GM19395 (cell line): ENCODE measurements around the gene HOXB1.
A peak's percentile ranks its signal among the peaks of the same experiment; 100 is the strongest.
"Not testable (repeated sequence)": the region's sequence is repeated elsewhere in the genome, so short reads cannot be mapped to it uniquely, and the experiment has no call there.

Experiments used
- ATAC-seq: cut with Tn5 transposase; IDR thresholded peaks from one replicate; pipeline ENCODE4 v1.9.1; 2021; ENCODE audit warnings: mild to moderate bottlenecking, moderate library complexity; ENCODE audit not compliant: unreplicated experiment

The HOXB1 gene

DNA sequence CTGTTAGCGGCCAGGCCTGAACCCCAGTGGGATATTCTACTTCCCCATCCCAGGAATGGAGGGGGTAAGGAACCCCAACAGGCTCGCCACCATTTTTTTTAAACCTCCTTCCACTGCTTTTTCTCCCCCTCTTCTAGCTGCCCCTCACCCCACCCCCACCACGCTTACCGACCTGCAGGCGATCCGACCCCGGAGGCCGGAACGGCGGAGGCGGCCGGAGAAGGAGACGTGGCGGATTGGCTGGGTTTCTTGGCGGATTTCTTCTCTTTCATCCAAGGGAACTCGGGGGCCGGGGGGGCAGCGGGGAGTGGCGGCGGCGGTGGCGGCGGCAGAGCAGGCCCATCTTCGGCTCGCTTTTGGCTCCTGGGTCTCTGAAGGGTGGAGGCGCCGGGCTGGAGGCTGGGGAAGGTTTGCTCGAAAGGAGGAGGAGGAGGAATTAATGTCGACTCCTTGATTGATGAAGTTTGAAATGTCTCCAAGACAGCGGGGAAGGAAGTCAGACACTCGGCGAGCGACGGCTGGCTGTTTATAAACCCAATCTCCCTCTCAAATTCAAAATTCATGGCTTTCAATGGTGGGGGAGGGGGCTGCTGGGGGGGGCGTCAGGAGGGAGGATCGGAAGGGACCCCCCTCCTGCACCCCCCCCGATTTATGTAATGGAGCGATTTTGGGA lies 13.7 kb upstream of the HOXB1 start:
- ATAC-seq, result no peak

DNA sequence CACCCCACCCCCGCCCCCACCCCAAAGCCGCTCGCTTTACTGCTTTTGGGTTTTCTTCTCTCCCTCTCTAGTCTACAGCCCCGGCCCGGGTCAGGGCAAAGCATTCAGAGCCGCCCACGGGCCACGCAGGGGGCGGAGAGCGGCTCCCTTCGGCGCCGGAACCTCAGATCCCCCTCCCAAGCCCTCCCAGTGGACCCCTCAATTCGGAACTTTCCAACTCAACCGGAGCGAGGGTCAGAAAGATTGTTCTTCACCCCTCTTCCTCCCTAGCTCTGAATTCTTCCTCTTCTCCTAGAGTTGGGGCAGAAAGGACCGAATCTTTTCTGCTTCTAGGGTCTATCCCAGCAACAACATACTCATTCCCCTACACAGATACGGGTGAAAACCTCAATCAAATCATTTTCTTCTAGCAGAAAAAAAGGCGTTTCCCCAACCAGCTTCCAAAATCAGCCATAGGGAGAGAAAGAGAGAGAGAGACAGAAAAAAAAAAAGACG lies 13.1 kb upstream of the HOXB1 start:
- ATAC-seq, result no peak

DNA sequence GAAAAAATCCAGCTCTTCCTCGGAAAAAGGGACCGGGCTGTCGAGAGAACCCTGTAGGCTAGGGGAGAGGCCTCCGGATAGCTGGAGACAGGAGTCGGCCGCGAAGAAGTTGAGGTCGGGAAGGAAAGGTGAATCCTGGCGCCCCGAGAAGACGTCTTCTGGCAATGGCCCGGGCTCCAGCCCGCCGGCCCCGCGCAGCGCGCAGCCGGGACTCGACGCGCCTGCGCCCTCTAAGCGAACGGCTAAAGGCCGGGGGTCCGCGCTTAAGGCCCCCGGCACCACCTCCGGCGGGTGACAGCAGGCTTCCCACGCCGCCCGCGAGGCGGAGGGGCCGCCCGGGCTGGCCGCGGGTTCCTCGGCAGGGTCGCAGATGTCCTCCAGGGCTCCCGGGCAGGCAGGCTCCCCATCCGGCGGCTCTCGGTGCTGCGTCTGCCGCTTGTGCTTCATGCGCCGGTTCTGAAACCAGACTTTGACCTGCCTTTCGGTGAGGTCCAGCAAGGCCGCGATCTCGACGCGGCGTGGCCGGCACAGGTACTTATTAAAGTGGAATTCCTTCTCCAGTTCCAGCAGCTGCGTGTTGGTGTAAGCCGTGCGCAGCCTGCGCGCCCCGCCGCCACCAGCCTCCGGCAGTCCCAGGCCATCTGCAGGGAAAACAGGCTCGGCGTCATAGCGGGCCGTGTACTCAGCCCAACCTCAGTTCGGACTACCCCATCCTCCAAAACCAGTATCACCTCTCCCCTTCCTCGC lies 12.5 kb upstream of the HOXB1 start:
- peak; percentile 54 for ATAC-seq

DNA sequence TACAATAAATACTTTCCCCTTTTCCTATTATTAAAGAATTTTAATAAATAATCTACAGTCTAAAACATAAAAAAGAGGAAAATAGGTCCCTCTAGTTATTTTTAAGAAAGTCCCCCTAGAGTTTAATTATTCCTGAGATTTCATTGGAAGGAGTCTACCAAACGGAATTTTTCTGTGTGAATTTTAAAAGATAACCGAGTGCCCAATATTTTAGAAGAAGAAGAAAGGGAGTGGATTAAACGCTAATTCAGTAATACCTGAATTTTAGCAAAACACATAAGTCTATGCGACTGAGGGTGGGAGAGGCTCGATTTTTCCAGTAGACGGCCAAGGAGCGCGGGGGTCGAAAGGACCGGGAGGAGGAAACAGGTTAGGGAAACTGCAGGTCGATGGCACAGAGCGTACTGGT lies 11.9 kb upstream of the HOXB1 start:
- ATAC-seq, result no peak

DNA sequence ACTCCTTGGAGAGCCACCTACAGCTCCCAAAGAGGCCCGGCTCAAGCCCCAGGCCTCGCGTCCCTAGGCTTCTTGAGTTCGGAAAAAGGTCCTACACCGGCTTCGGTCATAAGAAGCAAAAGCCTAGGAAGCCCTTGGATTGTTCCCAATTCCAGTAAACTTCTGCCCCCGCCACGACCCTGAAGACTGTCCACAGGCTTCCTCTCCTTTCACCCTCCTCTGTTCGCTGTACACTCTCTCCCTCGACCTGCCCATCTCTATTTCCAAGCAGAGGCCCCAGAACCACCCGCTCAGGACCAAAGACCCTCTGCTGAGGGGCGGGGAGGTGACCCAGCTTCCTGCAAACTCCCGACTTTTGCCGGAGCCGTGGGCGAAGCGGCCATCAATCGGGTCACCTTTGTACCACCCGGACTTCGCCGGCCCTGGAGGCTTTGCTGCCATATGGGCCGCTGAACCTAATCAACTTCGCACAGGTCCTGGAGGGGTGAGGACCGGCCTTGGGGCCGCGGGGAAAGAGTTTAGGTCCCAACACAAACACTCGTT lies 11.4 kb upstream of the HOXB1 start:
- ATAC-seq, result no peak

DNA sequence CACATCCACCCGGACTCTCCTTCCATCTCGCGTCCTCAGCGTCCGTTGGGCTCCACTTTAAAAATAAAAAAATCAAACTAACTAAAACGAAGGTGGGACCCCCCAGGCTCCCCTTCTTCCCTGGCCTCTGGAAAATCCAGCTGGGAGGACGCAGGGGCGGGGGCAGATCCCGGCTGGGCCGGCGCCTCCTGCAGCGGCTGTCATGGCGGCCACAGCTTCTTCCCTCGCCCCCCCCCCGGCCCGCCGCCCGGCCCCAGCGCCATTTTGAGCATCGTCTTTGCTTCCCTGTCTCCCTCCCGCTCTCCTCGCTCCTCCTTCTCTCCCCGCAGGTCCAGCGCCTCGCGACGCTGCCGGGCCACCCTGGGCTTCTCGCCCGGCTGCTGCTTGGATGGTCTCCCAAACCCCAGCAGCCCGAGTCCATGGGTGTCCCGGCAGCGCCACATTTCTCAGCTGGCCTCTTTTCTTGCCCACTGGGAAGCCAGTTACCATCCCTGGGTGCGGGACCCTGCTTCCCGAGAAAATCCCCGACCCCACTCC lies 10.8 kb upstream of the HOXB1 start:
- no peak for ATAC-seq

DNA sequence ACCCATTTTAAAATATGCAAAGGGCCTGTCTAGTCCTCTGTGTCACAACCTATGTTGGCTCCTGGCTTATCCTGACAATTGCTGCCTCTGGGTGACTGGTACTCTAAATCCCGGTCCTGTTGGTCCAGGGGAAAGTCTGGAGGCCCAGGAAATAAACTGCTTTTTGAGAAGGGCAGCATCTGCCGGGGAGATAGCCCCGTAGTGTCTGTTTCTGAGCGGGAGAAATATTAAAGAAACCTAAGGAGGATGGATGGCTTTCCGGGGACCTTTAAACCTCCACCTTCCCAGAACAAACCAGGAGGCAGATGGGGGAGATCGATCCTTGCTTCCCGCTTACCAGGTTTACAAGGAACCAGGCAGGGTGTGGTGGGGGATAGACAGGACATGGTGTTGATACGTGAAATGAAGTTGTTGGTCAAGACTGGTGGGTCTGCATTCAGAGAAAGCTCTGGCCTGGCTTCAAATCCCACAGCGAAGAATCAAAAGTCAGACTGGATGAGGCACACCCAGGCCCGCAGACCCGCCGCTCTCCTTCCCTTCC lies 10.3 kb upstream of the HOXB1 start:
- ATAC-seq, result no peak

DNA sequence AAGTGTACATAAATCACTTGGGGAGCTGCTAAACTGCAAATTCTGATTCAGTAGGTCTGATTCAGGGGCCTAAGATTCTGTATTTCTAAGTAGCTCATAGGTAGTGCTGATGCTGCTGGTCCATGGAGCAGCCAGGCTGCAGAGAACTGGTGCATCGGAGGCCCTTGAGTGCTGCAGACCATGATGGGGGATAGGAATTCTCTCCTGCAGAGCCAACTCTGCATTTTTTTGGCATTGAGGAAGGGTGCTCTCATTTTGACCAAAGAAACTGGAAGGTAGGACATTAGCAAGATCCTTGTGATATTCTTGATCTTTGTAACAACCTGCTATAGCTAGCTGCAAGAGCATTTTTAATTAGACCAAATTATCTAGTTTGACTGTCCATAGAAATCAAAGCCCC lies 9.4 kb upstream of the HOXB1 start:
- ATAC-seq, result no peak

DNA sequence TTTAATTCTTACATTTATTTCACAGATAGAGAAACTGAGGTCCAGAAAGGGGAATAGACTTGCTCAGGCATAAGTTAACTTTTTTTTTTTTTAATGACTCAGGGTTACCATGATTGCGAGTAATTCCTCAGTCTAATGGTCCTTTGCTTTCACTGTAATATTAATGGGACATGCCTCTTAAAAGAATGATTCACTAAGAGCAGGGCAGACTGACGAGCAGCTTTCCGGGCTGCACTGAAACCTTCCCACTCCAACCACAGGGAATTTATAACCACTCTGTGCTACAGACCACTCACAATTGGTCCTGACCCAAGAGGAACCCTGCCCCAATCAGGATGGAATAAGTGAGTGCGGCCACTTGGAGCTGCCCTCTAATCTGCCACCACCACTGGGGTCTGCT lies 8.4 kb upstream of the HOXB1 start:
- ATAC-seq, result no peak

DNA sequence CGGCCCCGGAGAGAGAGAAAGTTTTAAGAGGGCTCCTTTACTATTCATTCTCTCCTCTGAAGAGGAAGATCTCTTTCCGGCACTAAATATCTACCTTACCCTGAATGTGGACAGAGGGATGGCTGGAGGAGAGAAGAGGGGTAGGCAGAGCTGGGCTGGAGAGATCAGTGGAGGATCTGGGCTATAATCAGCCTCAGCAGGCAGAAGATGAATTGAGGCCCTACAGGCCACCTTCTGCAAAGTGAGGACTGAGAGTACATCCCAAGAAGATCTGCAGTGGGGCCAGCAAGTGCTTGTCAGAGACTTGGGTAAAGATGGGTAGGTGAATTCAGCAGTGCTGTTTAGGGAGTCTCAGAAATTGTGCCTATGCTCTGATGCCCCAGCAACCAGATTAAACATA lies 6.5 kb upstream of the HOXB1 start:
- no peak for ATAC-seq

DNA sequence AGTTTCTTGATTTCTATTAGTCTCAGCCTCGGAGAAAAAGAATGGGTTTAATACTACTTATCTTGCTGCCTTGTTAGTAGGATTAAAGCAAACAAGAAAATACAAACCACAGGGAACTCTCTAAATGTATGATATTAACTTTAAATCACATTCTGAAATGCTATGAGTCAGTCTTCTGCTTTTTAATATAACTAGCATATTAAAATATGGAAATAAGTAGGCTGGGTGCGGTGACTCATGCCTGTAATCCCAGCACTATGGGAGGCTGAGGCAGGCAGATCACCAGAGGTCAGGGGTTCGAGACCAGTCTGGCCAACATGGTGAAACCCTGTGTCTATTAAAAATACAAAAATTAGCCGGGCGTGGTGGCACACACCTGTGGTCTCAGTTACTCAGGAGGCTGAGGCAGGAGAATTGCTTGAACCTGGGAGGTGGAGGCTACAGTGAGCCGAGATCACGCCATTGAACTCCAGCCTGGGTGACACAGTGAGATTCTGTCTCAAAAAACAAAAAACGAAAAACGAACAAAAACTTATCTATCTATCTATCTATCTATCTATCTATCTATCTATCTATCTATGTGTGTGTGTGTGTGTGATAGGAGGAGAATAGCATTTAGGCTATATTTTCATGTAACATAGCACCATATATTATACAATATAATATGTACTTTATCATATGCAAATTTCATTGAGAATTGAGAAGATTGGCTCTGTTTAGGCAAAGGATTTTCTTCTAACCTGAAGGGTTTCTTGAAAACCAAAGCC lies 5.2 kb upstream of the HOXB1 start:
- not testable (repeated sequence) for ATAC-seq

DNA sequence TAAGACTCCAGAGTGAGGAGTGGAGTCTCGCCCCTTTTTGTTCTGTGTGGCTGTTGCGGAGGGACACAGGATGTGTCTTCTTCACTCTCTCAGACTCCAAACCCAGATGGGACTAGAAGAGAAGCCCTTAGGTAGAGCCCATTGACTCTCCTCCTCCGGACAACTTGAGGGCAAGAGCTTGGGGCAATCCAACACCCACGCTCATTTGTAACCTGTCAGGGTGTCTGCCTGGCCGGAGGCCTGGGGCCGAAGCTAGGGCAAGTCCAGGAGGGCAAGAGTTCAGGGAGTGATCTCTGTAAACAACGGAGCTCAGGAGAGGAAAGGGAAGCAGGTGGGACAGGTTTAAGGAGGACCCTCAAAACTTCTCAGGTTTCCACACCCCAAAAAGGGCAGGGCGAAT lies 1.4 kb upstream of the HOXB1 start:
- no peak for ATAC-seq

DNA sequence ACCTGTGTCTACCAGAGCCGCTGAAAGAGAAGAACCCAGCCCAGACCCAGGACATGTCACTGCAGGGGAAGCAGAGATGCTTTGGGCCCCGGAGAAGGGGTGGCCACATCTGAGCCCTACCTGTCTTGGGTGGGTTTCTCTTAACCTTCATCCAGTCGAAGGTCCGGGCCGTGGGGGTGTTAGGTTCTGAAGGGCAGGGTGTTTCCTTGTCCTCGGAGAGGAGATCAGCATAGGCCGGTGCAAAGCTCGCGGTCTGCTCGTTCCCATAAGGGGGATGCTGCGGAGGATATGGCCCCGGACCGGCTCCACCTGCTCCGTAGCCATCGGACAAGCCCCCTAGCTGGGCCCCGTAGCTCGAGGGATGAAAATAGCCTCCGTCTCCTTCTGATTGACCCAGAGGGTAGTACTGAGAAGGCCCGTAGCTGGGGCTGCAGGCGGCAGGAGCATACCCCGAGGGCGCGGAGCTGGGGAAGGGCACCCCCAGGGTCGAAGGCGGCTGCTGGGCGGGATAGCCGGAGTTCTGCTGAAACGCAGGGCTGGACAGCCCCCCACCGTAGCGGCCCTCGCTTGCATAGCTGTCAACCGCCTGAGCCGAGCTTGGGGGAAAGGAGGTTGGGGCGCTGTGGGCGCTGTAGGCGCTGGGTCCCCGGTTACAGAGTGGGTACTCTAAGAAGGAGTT lies 464 bp downstream of the HOXB1 start:
- no peak for ATAC-seq

DNA sequence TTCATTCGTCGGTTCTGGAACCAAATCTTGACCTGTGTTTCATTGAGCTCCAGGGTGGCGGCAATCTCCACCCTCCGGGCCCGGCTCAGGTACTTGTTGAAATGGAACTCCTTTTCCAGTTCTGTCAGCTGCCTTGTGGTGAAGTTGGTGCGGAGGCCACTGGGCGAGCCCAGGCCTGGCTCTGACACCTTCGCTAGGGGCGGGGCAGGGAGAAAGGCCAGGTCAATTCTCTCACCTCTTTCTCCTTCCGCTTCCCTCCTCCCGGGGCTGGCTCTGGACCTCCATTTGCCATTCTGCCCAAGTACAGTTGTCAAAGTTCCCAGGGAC lies 1.2 kb downstream of the HOXB1 start:
- ATAC-seq, result no peak

DNA sequence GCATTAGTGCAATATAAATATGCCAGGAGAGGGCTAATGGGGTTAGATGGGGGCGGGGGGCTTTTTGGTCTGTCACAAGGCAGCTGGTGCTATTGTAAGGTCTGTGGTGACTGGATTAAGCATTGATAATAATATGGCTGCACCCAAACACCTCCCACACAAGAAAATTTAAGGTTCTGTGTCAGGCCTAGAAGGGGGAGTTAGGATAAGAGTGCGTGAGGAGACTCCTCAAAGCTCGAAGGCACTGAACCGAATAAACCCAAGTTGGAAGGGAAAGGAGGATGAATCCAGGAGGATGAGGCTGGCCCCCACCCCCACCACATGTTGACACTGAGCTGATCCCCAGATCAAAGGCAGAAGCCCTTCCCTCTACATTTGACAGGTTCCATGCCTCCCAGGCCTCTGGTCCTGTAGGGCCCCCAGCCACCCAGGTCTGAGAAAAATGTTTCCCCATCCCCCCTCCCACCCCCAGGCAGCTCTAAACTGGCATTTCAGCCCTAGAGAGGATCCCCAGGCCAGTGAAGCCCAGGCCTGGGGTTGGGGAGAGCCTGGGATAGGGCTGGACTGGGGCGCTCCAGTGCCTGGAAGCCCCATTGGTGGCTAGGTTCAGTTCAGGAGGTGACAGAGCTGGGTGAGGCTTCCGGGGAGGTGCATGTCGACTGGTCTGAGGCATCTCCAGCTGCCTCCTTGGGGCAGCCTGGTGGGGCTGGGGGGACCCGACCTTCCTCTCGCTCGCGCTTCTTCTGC lies 1.7 kb downstream of the HOXB1 start:
- no peak for ATAC-seq

DNA sequence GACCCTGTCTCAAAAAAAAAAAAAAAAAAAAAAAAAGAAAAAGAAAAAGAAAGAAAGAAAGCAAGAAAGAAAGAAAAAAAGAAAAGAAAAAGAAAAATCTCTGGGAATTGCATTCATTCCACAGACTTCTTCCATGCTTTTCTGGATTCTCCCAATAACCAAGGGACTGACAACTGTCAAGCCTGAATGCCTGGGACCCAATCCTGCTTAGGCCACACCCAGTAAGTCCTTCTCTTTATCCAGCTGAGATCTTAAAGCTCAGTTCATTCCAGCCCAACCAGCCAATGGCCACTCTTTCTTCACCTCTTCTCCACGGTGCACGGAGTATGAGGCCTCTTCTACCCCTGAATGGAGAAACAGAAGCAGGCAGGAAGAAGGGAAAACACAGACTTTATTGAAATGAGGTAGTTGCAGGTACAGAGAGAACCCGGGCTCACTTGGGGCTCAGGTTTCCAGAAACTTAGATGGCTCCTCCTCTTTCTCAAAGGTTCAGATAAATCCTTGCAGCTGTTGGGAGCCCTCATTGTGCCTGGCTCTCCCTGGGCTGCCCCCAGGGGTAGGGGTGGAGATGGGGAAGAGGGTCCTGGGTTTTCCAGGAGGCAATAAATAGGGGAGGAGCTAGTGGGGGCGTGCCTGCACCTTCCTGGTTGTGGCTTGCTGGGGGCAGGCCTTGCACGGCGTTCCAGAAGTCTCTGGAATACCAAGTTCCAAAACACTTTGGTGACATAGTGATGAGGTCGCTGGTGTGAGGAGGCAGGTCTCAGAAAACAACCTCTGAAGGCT lies 2.5 kb downstream of the HOXB1 start:
- no peak for ATAC-seq

DNA sequence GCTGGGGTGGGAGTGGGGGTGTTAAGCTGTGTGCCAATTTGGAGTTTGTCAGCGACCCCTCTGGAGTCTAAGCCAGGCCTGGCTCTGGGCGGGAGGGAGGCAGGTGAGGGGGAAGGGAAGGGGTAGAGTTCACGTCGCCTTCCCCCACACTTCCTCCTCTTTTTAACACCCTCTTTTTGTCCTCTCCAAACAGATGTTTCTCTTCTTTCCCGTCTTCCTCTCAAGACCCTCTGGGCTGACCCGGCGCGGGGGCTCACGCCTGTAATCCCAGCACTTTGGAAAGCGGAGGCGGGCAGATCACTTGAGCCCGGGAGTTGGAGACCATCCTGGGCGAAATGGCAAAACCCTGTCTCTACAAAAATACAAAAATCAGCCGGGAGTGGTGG lies 3.3 kb downstream of the HOXB1 start:
- no peak for ATAC-seq

DNA sequence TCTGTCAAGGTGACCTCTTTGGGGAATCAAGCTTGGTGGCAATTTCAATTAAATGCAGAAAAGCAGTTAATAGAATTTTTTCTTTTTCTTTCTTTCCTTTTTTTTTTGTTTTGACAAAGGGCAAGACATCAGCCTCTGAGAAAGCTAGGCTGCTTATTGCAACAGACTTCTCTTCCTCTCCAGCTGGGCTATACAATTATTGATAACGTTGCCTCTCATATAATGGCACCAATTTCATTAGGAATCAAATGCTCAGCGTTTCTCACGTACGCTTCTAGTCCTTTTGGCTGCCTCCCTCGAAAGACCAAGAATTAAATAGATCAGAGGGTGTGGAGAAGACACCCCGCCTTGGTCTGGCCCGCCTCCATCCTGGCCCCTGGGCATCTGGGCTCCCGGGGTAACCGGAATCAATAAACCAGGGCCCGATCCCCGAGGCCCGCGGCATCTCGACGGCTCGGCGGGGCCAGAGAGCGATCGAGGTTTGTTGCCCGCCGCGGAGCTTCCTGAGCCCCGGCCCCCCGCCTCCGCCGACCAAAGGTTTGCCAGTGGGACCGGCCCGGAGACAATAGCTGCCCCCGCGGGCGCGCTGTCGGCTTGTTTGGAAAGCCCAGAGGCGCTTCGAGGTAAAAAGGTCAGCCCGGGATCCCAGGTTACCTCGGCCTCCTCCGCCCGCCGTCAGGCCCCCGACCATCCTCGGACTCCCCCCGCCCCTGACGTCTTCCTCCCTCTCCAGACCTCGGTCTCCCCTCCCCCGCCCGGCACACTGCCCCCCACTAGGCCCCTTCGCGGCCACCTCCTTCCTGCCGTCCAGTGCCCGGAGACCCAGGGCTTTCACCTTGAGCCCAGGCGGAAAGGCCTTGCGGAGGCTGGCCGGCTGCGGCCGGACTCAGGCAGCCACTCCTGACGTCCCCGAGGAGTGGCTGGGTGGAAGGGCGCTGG lies 3.9 kb downstream of the HOXB1 start:
- no peak for ATAC-seq
